HG03039 (cell line): Measurements from ENCODE around the gene ADH1C.
"Not testable (repeated sequence)": the region's sequence is repeated elsewhere in the genome, so short reads cannot be mapped to it uniquely, and the experiment has no call there.

ENCODE experiments used
- ATAC-seq: cut with Tn5 transposase; IDR thresholded peaks from one replicate; pipeline ENCODE4 v1.9.1; 2021; ENCODE audit warnings: mild to moderate bottlenecking, moderate library complexity; ENCODE audit not compliant: unreplicated experiment

Gene ADH1C

DNA sequence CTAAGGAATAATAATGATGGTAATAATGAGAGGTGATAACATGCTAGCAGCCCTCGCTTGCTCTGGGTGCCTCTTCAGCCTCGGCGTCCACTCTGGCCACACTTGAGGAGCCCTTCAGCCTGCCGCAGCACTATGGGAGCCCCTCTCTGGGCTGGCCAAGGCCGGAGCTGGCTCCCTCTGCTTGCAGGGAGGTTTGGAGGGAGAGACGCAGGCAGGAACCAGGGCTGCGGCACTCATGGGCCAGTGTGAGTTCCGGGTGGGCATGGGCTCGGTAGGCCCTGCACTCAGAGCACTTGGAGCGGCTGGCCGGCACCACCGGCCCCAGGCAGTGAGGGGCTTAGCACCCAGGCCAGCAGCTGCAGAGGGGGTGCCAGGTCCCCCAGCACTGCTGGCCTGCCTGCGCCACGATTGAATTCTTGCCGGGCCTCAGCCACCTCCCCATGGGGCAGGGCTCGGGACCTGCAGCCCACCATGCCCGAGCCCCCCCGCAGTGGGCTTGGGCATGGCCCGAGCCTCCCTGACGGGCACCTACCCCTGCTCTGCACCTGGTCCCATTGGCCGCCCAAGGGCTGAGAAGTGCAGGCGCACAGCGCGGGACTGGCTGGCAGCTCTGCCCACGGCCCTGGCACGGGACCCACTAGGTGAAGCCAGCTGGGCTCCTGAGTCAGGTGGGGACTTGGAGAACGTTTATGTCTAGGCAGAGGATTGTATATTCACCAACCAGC is 7.1 kb upstream of the ADH1C start:
- no peak for ATAC-seq

DNA sequence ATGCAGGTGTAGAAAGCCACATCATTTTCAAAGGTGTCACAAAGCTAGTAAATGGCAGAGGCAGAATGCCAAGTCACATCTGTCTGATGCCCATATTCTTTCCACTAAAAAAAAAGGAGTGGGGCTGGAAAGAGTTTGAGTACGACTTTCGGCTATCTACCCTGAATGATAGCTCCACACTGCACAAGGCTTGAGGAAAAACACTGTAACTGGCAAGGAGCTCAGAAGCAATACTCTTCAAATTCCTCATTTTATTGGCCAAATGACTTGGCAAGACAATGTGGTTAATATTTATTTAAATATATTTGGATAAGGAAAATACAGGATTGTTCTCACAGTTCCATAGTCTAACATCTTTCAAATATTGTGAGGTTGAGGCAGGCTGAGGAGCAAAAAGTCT is 5.4 kb upstream of the ADH1C start:
- no peak for ATAC-seq

DNA sequence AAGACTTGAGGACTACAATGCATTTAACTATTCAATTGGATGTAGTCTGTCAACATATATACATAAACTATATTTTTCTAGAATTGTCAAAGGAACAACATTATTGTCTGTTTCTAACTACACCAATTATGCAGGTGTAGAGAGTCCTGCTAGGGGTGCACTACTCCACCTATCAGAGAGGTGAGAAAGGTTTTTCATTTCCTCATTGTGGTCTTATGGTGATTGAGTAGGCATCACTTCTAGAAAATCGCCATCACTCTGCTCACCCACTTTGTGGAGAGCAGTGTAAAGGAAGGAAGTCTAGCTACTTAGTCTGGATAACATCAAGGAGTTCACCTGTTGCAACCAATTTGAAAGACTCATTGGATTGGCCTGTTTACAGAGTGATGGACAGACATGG is 4.4 kb upstream of the ADH1C start:
- peak; percentile 49 for ATAC-seq

- ATAC-seq = not testable (repeated sequence)
Measured at GRCh38 chr4:99356149-99356548, 3.6 kb upstream of the ADH1C start.

DNA sequence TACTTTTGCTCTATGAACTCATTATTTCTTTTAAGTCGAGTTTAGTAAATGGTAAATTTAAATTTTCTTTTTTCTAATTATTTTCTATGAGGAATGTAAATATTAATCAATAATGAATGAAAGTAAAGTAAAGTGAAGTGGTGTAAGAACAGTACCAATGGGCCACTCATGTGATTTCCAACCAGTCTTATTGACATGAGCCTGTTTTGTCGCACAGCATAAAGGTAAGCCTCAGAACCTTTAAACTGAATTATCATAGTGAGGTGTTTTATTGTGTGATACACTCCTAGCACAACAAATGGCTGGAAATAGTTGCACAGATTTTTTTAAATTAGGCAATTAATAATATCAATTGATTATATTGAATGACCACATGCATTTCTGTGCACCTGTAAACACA is 1.1 kb downstream of the ADH1C start:
- no peak for ATAC-seq

DNA sequence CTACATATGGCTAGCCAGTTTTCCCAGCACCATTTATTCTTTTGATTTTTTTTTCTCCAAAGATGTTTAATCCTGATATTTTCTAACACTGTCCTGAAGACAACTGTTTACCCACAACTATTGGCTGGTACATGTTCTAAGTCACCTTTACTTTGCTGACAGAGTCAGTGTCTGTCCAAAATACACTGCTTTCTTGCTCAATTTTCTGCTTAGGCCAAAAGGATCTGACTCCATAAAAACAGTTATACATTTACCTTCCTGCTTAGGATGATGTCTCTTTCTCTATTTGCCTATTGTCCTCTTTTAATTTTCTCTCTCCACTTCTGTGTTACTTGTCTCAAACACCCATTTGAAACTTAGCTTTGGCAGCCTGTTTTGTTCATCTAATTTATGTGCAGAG is 3.2 kb downstream of the ADH1C start:
- ATAC-seq = no peak

- ATAC-seq = not testable (repeated sequence)
Measured at GRCh38 chr4:99342624-99343023, 9.9 kb downstream of the ADH1C start.

DNA sequence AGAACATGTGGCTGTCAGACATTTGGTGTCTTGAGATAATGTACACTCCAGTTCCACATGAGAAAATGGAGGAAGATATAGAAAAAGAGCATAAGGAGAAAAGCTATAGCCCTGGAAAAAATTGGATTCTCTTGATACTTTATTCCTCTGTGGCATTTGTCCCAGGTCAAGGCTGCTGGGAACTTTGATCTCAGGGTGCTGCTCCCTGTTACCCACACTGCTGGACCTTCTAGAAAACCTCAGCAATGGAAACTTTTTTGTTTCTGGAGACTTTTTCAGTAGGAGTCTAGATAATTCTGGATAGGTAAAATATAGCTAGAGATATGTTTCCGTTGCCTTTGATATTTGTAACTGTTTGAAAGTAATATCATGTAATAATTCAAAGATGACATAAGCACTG is 11.1 kb downstream of the ADH1C start:
- no peak for ATAC-seq

DNA sequence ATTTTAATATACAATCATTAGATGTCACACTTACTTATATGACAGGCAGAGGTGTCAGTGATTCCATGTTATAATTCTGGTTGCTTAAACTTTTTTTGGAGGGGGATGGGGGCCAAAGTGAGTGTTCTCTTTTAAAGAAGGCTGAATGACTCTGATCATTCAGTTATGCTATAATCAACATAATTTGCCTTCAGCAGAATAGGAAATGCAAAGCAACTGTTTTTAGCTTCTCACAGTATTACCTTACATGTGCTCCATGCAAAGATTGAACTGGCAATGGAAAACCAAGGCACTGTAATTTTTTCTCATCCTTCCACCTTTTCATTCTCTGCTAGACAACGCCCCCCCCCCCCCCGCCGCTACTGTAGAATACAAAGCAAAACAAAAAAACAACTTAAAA is 13.4 kb downstream of the ADH1C start:
- ATAC-seq = no peak

- ATAC-seq = no peak
Measured at GRCh38 chr4:99336553-99336952, 16.0 kb downstream of the ADH1C start.

- ATAC-seq = no peak
Measured at GRCh38 chr4:99334880-99335279, 17.7 kb downstream of the ADH1C start.

- no peak for ATAC-seq
Measured at GRCh38 chr4:99330648-99331047, 21.9 kb downstream of the ADH1C start.

GRCh38 chr4:99329876-99330275 is 22.7 kb downstream of the ADH1C start:
- no peak for ATAC-seq

- ATAC-seq = no peak
Measured at GRCh38 chr4:99324979-99325378, 27.6 kb downstream of the ADH1C start.

DNA sequence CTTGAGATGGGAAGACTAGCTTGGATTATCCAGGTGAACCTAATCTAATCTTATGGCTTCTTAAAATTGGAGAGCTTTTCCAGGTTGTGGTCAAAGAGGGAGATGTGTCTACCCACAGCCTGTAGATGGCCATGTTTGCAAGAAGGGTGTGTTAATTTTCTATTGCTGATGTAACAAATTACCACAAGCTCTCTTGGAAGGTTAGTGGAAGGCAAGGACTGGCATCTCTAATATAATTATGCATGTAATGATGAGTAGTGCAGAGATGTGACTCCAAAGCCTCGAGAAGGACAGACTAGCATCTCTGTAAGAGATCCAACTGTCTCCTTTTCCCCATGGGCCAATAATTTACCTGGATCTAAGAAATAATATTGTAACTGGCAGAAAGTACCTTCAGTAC is 28.2 kb downstream of the ADH1C start:
- no peak for ATAC-seq

- no peak for ATAC-seq
Measured at GRCh38 chr4:99323756-99324155, 28.8 kb downstream of the ADH1C start.

- ATAC-seq = no peak
Measured at GRCh38 chr4:99321241-99322191, 31.0 kb downstream of the ADH1C start, which contains the start of gene ADH1B. TSS of gene ADH1B (minus strand) at chr4:99321401. CDS start at chr4:99321331, 70 bp downstream.

GRCh38 chr4:99317811-99318210 is 34.7 kb downstream of the ADH1C start:
- ATAC-seq = not testable (repeated sequence)

GRCh38 chr4:99317354-99317753 is 35.2 kb downstream of the ADH1C start:
- no peak for ATAC-seq

DNA sequence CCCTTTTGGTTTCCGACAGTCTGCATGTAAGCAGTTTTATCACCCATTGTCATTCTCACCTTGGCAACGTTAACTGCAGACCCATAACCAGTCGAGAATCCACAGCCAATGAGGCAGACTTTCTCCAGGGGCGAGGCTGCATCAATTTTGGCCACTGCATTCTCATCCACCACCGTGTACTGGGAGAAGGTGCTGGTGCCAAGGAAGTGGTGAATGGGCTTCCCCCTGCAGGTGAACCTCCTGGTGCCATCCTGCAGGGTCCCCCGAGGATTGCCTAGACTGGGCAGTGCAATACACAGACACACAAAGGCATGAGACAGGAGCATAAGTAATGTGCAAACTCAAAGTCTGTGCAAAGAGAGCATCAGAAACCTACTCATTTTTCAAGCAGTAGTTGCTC is 36.7 kb downstream of the ADH1C start:
- ATAC-seq = no peak

DNA sequence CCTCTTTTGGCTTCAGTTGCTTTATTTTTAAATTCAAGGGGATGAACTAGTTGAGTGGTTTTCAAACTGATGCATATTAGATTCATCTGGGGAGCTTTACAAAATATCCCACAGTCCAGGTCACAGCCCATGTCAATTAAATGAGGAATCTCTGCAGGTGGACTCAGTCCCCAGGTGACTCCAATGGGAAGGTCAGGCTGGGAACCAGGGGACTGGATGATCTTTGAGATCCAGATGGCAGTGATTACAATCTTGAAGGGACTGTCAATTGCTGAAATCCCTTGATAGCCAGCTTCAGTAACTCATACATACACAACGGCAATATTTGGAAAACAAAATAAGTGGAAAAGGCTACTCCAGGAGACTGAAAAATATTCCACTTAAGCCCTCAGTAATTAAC is 38.3 kb downstream of the ADH1C start:
- no peak for ATAC-seq

DNA sequence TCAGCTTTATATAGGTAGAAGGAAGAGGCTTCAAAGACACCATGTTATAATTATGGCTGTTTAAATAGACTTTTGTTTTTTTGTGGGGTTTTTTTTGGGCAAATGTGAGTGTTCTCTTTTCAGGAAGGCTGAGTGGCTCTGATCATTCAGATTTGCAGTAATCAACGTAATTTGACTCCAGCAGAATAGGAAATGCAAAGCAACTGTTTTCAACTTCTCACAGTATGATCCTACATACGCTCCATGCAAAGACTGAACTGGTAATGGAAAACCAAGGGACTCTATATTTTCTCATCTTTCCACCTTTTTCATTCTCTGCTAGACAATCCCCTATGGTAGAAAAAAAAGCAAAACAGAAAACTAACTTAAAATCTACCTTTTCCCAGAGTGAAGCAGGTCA is 42.2 kb downstream of the ADH1C start:
- ATAC-seq = no peak
